Stimulated activated memory B cell treated with anti-CD40 and anti-IgM and Interleukin-4, amounts not matched to agents 10 μg/mL and 1 μg/mL and 100 μg/mL, for 72 hours (primary cell): ENCODE results near the gene NID1.
A peak's percentile ranks its signal among the peaks of the same experiment; 100 is the strongest.

Experiments used
- ATAC-seq: fragments of 150-1000 bp; cut with Tn5 transposase; 2 replicates; pipeline ENCODE4 v1.10.0; 2021
- H3K27ac Mint-ChIP-seq: one replicate; pipeline ENCODE4 v1.8.0; 2022; ENCODE audit warnings: mild to moderate bottlenecking, mixed read lengths
- H3K27me3 Mint-ChIP-seq: one replicate; pipeline ENCODE4 v1.8.0; 2022; ENCODE audit warnings: mixed read lengths
- H3K36me3 Mint-ChIP-seq: one replicate; pipeline ENCODE4 v1.8.0; 2022; ENCODE audit warnings: mixed read lengths
- H3K4me1 Mint-ChIP-seq: one replicate; pipeline ENCODE4 v1.8.0; 2022; ENCODE audit warnings: mixed read lengths
- H3K4me3 Mint-ChIP-seq: one replicate; pipeline ENCODE4 v1.8.0; 2022; ENCODE audit warnings: mild to moderate bottlenecking, moderate library complexity, mixed read lengths
- H3K9me3 Mint-ChIP-seq: one replicate; pipeline ENCODE4 v1.8.0; 2022; ENCODE audit warnings: mixed read lengths

NID1 gene

GRCh38 chr1:236064674-236065508 is at the start of gene NID1:
Gene NID1 (minus strand): TSS chr1:236065090. CDS start chr1:236065079, 11 bp downstream.
- Mint-ChIP-seq H3K4me1 (peaks cover 21% of the 10 kb centered on the region), H3K27ac (no peak within 1 kb of the TSS), H3K36me3 (no peaks in the 10 kb centered on the region), H3K27me3 (peaks cover 49% of the 10 kb centered on the region), H3K9me3 (peaks cover 3% of the 10 kb centered on the region), H3K4me3 (peak within 1 kb of the TSS; percentile 31)
- no peak for ATAC-seq

- H3K27ac Mint-ChIP-seq, result no peak overlapping the region
- no peak overlapping the region for H3K4me3 Mint-ChIP-seq
- H3K4me1 Mint-ChIP-seq, result no peaks in the 10 kb centered on the region
- ATAC-seq, result no peak
- H3K9me3 Mint-ChIP-seq, result no peaks in the 10 kb centered on the region
- H3K36me3 Mint-ChIP-seq, result no peaks in the 10 kb centered on the region
- no peaks in the 10 kb centered on the region for H3K27me3 Mint-ChIP-seq
Observed at GRCh38 chr1:236114076-236114747, 49.3 kb upstream of the NID1 start.

- Mint-ChIP-seq H3K4me3 (no peak overlapping the region), H3K27ac (no peak overlapping the region), H3K4me1 (no peaks in the 10 kb centered on the region), H3K36me3 (no peaks in the 10 kb centered on the region), H3K27me3 (no peaks in the 10 kb centered on the region), H3K9me3 (no peaks in the 10 kb centered on the region)
- ATAC-seq, result no peak
Observed at GRCh38 chr1:236113324-236114032, 48.6 kb upstream of the NID1 start.

- no peak for ATAC-seq
- no peaks in the 10 kb centered on the region for H3K36me3 Mint-ChIP-seq
- H3K27me3 Mint-ChIP-seq, result no peaks in the 10 kb centered on the region
- no peak overlapping the region for H3K4me3 Mint-ChIP-seq
- H3K27ac Mint-ChIP-seq, result no peak overlapping the region
- H3K4me1 Mint-ChIP-seq, result no peaks in the 10 kb centered on the region
- no peaks in the 10 kb centered on the region for H3K9me3 Mint-ChIP-seq
Observed at GRCh38 chr1:236112332-236112627, 47.4 kb upstream of the NID1 start.

GRCh38 chr1:236111527-236112331 is 46.8 kb upstream of the NID1 start:
- no peak for ATAC-seq
- H3K27me3 Mint-ChIP-seq, result no peaks in the 10 kb centered on the region
- no peaks in the 10 kb centered on the region for H3K4me1 Mint-ChIP-seq
- no peak overlapping the region for H3K4me3 Mint-ChIP-seq
- H3K27ac Mint-ChIP-seq, result no peak overlapping the region
- H3K9me3 Mint-ChIP-seq, result no peaks in the 10 kb centered on the region
- no peaks in the 10 kb centered on the region for H3K36me3 Mint-ChIP-seq

GRCh38 chr1:236110137-236110536 is 45.2 kb upstream of the NID1 start:
- no peaks in the 10 kb centered on the region for H3K4me1 Mint-ChIP-seq
- ATAC-seq, result no peak
- no peaks in the 10 kb centered on the region for H3K36me3 Mint-ChIP-seq
- H3K4me3 Mint-ChIP-seq, result no peak overlapping the region
- no peaks in the 10 kb centered on the region for H3K27me3 Mint-ChIP-seq
- no peaks in the 10 kb centered on the region for H3K9me3 Mint-ChIP-seq
- no peak overlapping the region for H3K27ac Mint-ChIP-seq

GRCh38 chr1:236108027-236108648 is 43.2 kb upstream of the NID1 start:
- Mint-ChIP-seq H3K4me3 (no peak overlapping the region), H3K27ac (no peak overlapping the region), H3K27me3 (no peaks in the 10 kb centered on the region)

GRCh38 chr1:236107121-236107907 is 42.4 kb upstream of the NID1 start:
- ATAC-seq, result no peak
- Mint-ChIP-seq H3K27me3 (no peaks in the 10 kb centered on the region), H3K4me3 (no peak overlapping the region), H3K9me3 (no peaks in the 10 kb centered on the region), H3K4me1 (no peaks in the 10 kb centered on the region), H3K27ac (no peak overlapping the region), H3K36me3 (no peaks in the 10 kb centered on the region)

More at GRCh38 chr1:236108027-236108648, 43.2 kb upstream of the NID1 start:
- Mint-ChIP-seq H3K9me3 (no peaks in the 10 kb centered on the region), H3K36me3 (no peaks in the 10 kb centered on the region), H3K4me1 (no peaks in the 10 kb centered on the region)
- no peak for ATAC-seq

GRCh38 chr1:236103646-236104218 is 38.8 kb upstream of the NID1 start:
- H3K9me3 Mint-ChIP-seq, result no peaks in the 10 kb centered on the region
- H3K36me3 Mint-ChIP-seq, result no peaks in the 10 kb centered on the region
- no peak overlapping the region for H3K4me3 Mint-ChIP-seq
- no peaks in the 10 kb centered on the region for H3K27me3 Mint-ChIP-seq
- no peak overlapping the region for H3K27ac Mint-ChIP-seq
- peak; percentile 56 for ATAC-seq
- no peaks in the 10 kb centered on the region for H3K4me1 Mint-ChIP-seq

GRCh38 chr1:236103059-236103458 is 38.2 kb upstream of the NID1 start:
- H3K4me1 Mint-ChIP-seq, result no peaks in the 10 kb centered on the region
- H3K36me3 Mint-ChIP-seq, result no peaks in the 10 kb centered on the region
- H3K4me3 Mint-ChIP-seq, result no peak overlapping the region
- no peaks in the 10 kb centered on the region for H3K9me3 Mint-ChIP-seq
- no peak for ATAC-seq
- H3K27me3 Mint-ChIP-seq, result peaks cover 1% of the 10 kb centered on the region
- no peak overlapping the region for H3K27ac Mint-ChIP-seq

- H3K36me3 Mint-ChIP-seq, result no peaks in the 10 kb centered on the region
- ATAC-seq, result no peak
- no peaks in the 10 kb centered on the region for H3K4me1 Mint-ChIP-seq
- no peak overlapping the region for H3K27ac Mint-ChIP-seq
- peaks cover 6% of the 10 kb centered on the region for H3K27me3 Mint-ChIP-seq
- H3K9me3 Mint-ChIP-seq, result no peaks in the 10 kb centered on the region
- H3K4me3 Mint-ChIP-seq, result no peak overlapping the region
Observed at GRCh38 chr1:236102611-236103010, 37.7 kb upstream of the NID1 start.

GRCh38 chr1:236101233-236102200 is 36.6 kb upstream of the NID1 start:
- no peaks in the 10 kb centered on the region for H3K4me1 Mint-ChIP-seq
- H3K9me3 Mint-ChIP-seq, result peaks cover 3% of the 10 kb centered on the region
- no peak overlapping the region for H3K27ac Mint-ChIP-seq
- no peaks in the 10 kb centered on the region for H3K36me3 Mint-ChIP-seq
- H3K27me3 Mint-ChIP-seq, result peaks cover 7% of the 10 kb centered on the region
- no peak for ATAC-seq
- no peak overlapping the region for H3K4me3 Mint-ChIP-seq

- no peak overlapping the region for H3K27ac Mint-ChIP-seq
- no peak overlapping the region for H3K4me3 Mint-ChIP-seq
- H3K9me3 Mint-ChIP-seq, result peaks cover 4% of the 10 kb centered on the region
- peaks cover 12% of the 10 kb centered on the region for H3K27me3 Mint-ChIP-seq
- no peak for ATAC-seq
- H3K4me1 Mint-ChIP-seq, result no peaks in the 10 kb centered on the region
- H3K36me3 Mint-ChIP-seq, result no peaks in the 10 kb centered on the region
Observed at GRCh38 chr1:236100799-236101198, 35.9 kb upstream of the NID1 start.
